GM23338 (cell line): ENCODE measurements around the gene PSMC3. TPM values are rescaled to one million over a fixed set of nuclear protein-coding genes. Genes with fewer than 3 reads are reported as not detected.

Experiments
- ATAC-seq: fragments of 200-7000 bp; cut with Tn5 transposase; 3 replicates; pipeline ENCODE4 v1.9.1; 2020
- DNase-seq: peaks from one replicate; pipeline ENCODE4 v3.0.0-alpha.2; 2015; ENCODE audit warnings: low spot score
- H2AFZ ChIP-seq: fragments of 200-600 bp; sonication (generic); 2 replicates; pipeline ENCODE4 v1.8.0; 2016; ENCODE audit warnings: antibody characterized with exemption, mild to moderate bottlenecking, moderate library complexity
- H3F3A ChIP-seq: fragments of 200-600 bp; sonication (generic); replicated peaks from 2 replicates; pipeline ENCODE4 v1.8.0; 2017; ENCODE audit warnings: antibody characterized with exemption, mixed run types, low read depth
- H3K27ac ChIP-seq: fragments of 200-600 bp; sonication (generic); 2 replicates; pipeline ENCODE4 v1.6.1; 2016; ENCODE audit warnings: low read depth
- H3K27me3 ChIP-seq: fragments of 200-600 bp; sonication (generic); 2 replicates; pipeline ENCODE4 v1.8.0; 2016; ENCODE audit warnings: mild to moderate bottlenecking, mixed run types, moderate library complexity; ENCODE audit not compliant: insufficient read depth
- H3K36me3 ChIP-seq: fragments of 200-600 bp; sonication (generic); 2 replicates; pipeline ENCODE4 v1.8.0; 2016; ENCODE audit warnings: mild to moderate bottlenecking; ENCODE audit not compliant: insufficient read depth
- H3K4me1 ChIP-seq: fragments of 200-600 bp; sonication (generic); 2 replicates; pipeline ENCODE4 v1.8.0; 2016; ENCODE audit warnings: mild to moderate bottlenecking, moderate library complexity; ENCODE audit not compliant: insufficient read depth
- H3K4me2 ChIP-seq: fragments of 200-600 bp; sonication (generic); 2 replicates; pipeline ENCODE4 v1.7.1; 2017; ENCODE audit warnings: mixed run types
- H3K4me3 ChIP-seq: fragments of 200-600 bp; sonication (generic); 2 replicates; pipeline ENCODE4 v1.6.1; 2016; ENCODE audit warnings: mixed run types
- H3K79me2 ChIP-seq: fragments of 200-600 bp; sonication (generic); replicated peaks from 2 replicates; pipeline ENCODE4 v1.8.0; 2017; ENCODE audit warnings: mild to moderate bottlenecking; ENCODE audit not compliant: insufficient read depth
- H3K9me2 ChIP-seq: fragments of 200-600 bp; sonication (generic); 2 replicates; pipeline ENCODE4 v1.8.0; 2017; ENCODE audit not compliant: insufficient read depth
- H4K20me1 ChIP-seq: fragments of 200-600 bp; sonication (generic); replicated peaks from 2 replicates; pipeline ENCODE4 v1.8.0; 2017; ENCODE audit warnings: mild to moderate bottlenecking; ENCODE audit not compliant: insufficient read depth
- H3K27ac Mint-ChIP-seq: 2 replicates; pipeline ENCODE4 v1.8.0; 2020; ENCODE audit warnings: inconsistent platforms, mild to moderate bottlenecking, moderate library complexity, mixed read lengths
- H3K27me3 Mint-ChIP-seq: 3 replicates; pipeline ENCODE4 v1.8.0; 2022; ENCODE audit warnings: low read depth, mild to moderate bottlenecking, moderate library complexity, mixed read lengths, inconsistent platforms; ENCODE audit not compliant: insufficient read depth, poor library complexity
- H3K36me3 Mint-ChIP-seq: 3 replicates; pipeline ENCODE4 v1.8.0; 2021; ENCODE audit warnings: low read depth, mild to moderate bottlenecking, inconsistent platforms, moderate library complexity, mixed read lengths
- H3K4me1 Mint-ChIP-seq: 3 replicates; pipeline ENCODE4 v1.8.0; 2020; ENCODE audit warnings: mild to moderate bottlenecking, inconsistent platforms, mixed read lengths
- H3K4me3 Mint-ChIP-seq: 3 replicates; pipeline ENCODE4 v1.8.0; 2021; ENCODE audit warnings: moderate library complexity, mild to moderate bottlenecking, inconsistent platforms, mixed read lengths
- H3K9me3 Mint-ChIP-seq: 3 replicates; pipeline ENCODE4 v1.8.0; 2020; ENCODE audit warnings: moderate library complexity, mild to moderate bottlenecking, inconsistent platforms, mixed read lengths
- CTCF ChIP-seq, 2 experiments: fragments of 200-600 bp in 1 of 2; sonication (generic) in 1 of 2; conservative IDR thresholded peaks; 2 replicates each; pipeline versions ENCODE4 v1.5.1 to v1.6.1; 2016 to 2017; ENCODE audit warnings: antibody characterized with exemption in 2 of 2, low read depth in 2 of 2, mild to moderate bottlenecking in 2 of 2, moderate library complexity in 1 of 2
- EZH2 ChIP-seq: fragments of 200-600 bp; sonication (generic); IDR thresholded peaks from one replicate; pipeline ENCODE4 v1.8.0; 2017; ENCODE audit warnings: antibody characterized with exemption, mild to moderate bottlenecking, low read depth; ENCODE audit not compliant: unreplicated experiment
- EZH2phosphoT487 ChIP-seq: fragments of 200-600 bp; sonication (generic); IDR thresholded peaks from one replicate; pipeline ENCODE4 v1.8.1; 2018; ENCODE audit warnings: antibody characterized with exemption; ENCODE audit not compliant: unreplicated experiment
- POLR2AphosphoS5 ChIP-seq: IDR thresholded peaks from 2 replicates; pipeline ENCODE4 v1.6.1; 2016; ENCODE audit warnings: antibody characterized with exemption, low read depth
- STAT1 ChIP-seq: IDR thresholded peaks from one replicate; pipeline ENCODE4 v1.6.1; 2016; ENCODE audit warnings: antibody characterized with exemption; ENCODE audit not compliant: unreplicated experiment
- ZNF114 ChIP-seq: fragments of 250-450 bp; sonication (Bioruptor Pico); IDR thresholded peaks from 2 replicates; pipeline ENCODE4 v1.5.0; 2020; ENCODE audit warnings: mild to moderate bottlenecking, moderate library complexity
- ZNF331 ChIP-seq: fragments of 250-450 bp; sonication (Bioruptor Pico); IDR thresholded peaks from 2 replicates; pipeline ENCODE4 v1.5.0; 2020; ENCODE audit warnings: low read depth, mild to moderate bottlenecking, moderate library complexity
- polyA plus RNA-seq: library from polyadenylated mRNA; unstranded; fragments of >200 nt; fragmentation: Nextera tagmentation; extraction: Ambion mirVana; gene quantifications from 2 replicates; pipeline ENCODE4 v1.2.1, GENCODE V29; 2016
- total RNA-seq: library from RNA; depleted of rRNA; stranded (reverse); fragments of >200 nt; shearing (Covaris generic); gene quantifications from 2 replicates; pipeline ENCODE4 v1.2.3, GENCODE V29; 2014
- TF ChIP-seq, protein P1 (sequence below): IDR thresholded peaks from 2 replicates; pipeline ENCODE4 v1.6.1; 2016; ENCODE audit warnings: antibody characterized with exemption
- TF ChIP-seq, protein P2 (sequence below): fragments of 250-450 bp; sonication (Bioruptor Pico); IDR thresholded peaks from 2 replicates; pipeline ENCODE4 v1.5.0; 2020; ENCODE audit warnings: mild to moderate bottlenecking, moderate library complexity

Gene PSMC3
- total and polyA plus RNA-seq, 2 experiments from 2014 or later = 147 to 190 TPM

GRCh38 chr11:47411884-47412746, 14.1 kb downstream of the PSMC3 start:
- Histone ChIP-seq H3F3A (peaks cover 20% of the 10 kb centered on the region), H3K27ac (no peak overlapping the region), H3K9me2 (no peaks in the 10 kb centered on the region), H3K27me3 (no peaks in the 10 kb centered on the region), H3K4me1 (peaks cover 4% of the 10 kb centered on the region; the same call in 1 of the 2 replicates), H2AFZ (no peak overlapping the region), H3K79me2 (no peaks in the 10 kb centered on the region), H4K20me1 (no peaks in the 10 kb centered on the region; the same call in 1 of the 2 replicates), H3K4me3 (no peak overlapping the region), H3K36me3 (no peaks in the 10 kb centered on the region), H3K4me2 (no peak overlapping the region)
- no peak overlapping the region for H3K27ac Mint-ChIP-seq
- H3K36me3 Mint-ChIP-seq = peaks cover 12% of the 10 kb centered on the region; the same call in 2 of the 3 replicates
- DNase-seq = peak; percentile 85
- peaks cover 13% of the 10 kb centered on the region for H3K27me3 Mint-ChIP-seq
- no peak overlapping the region for H3K4me3 Mint-ChIP-seq
- peaks cover 5% of the 10 kb centered on the region for H3K4me1 Mint-ChIP-seq
- ATAC-seq = peak; percentile 35
- TF ChIP-seq CTCF (conservative IDR thresholded peaks at IDR 0.05; ENCODE audit: low read depth in 2 of 2) (peak; percentile 78 to 95), POLR2AphosphoS5 (no peak)
- H3K9me3 Mint-ChIP-seq = no peaks in the 10 kb centered on the region

DNA sequence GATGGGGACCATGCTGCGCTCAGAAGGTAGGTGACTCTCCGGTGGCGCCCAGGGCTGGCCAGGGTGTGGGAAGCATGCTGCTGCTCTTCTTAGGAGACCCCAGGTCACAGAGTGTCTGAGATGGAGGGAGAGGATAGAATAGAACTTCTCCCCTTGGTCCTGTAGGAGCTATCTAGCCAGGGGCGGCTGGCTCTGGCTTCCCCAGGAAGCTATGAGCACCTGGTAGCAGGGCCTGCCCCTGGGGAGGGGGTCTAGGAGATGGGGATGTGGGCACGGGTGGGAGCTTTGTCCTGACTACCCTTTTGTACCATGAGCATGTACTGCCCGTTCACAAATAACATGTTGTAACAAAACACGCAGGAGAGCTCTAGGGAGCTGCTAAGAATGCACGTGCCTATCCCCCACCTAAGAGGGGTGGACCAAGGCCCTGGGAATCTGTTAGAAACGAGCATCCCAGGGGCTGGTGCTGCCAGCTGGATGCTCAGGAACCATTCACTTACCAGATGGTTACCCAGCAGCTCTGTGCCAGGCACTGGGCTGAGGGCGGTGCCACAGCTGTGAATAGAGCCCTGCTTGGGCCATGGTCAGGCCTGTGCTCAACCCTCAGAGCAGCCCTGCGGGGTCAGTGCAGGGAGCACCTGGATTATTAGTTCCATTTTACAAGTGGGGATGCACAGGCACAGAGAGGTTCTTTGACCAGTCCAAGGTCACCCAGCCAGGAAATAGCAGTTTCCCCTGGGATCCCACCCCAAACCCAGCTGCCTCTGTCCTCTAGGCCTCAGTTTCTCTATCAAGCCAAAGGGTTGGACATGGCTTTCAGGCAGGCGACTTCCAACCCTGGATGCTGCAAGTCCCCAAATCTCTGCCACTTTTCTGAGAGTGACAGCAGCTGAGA, 15.6 kb downstream of the PSMC3 start:
- Mint-ChIP-seq H3K9me3 (no peaks in the 10 kb centered on the region), H3K27ac (no peak overlapping the region), H3K4me1 (peaks cover 11% of the 10 kb centered on the region), H3K4me3 (0 out of 3 replicates have a peak overlapping the region, but pooled peaks have one; percentile 23), H3K36me3 (peaks cover 8% of the 10 kb centered on the region; the same call in 2 of the 3 replicates), H3K27me3 (peaks cover 12% of the 10 kb centered on the region)
- H3K9me2 ChIP-seq = no peaks in the 10 kb centered on the region
- H4K20me1 ChIP-seq = no peaks in the 10 kb centered on the region; the same call in 1 of the 2 replicates
- peaks cover 12% of the 10 kb centered on the region for H3F3A ChIP-seq
- no peak overlapping the region for H2AFZ ChIP-seq
- no peak overlapping the region for H3K27ac ChIP-seq
- no peak for DNase-seq
- H3K79me2 ChIP-seq = no peaks in the 10 kb centered on the region
- H3K4me3 ChIP-seq = no peak overlapping the region
- no peak overlapping the region for H3K4me2 ChIP-seq
- H3K27me3 ChIP-seq = no peaks in the 10 kb centered on the region
- H3K36me3 ChIP-seq = no peaks in the 10 kb centered on the region
- peaks cover 11% of the 10 kb centered on the region; the same call in 1 of the 2 replicates for H3K4me1 ChIP-seq
- ATAC-seq = no peak
- TF ChIP-seq, protein P1, sequence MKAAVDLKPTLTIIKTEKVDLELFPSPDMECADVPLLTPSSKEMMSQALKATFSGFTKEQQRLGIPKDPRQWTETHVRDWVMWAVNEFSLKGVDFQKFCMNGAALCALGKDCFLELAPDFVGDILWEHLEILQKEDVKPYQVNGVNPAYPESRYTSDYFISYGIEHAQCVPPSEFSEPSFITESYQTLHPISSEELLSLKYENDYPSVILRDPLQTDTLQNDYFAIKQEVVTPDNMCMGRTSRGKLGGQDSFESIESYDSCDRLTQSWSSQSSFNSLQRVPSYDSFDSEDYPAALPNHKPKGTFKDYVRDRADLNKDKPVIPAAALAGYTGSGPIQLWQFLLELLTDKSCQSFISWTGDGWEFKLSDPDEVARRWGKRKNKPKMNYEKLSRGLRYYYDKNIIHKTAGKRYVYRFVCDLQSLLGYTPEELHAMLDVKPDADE = no peak
- TF ChIP-seq ZNF331 (CRISPR knock-in tag) = no peak
- no peak for TF ChIP-seq ZNF114
- TF ChIP-seq EZH2phosphoT487 = no peak
- TF ChIP-seq EZH2 = no peak
- TF ChIP-seq, protein P2, sequence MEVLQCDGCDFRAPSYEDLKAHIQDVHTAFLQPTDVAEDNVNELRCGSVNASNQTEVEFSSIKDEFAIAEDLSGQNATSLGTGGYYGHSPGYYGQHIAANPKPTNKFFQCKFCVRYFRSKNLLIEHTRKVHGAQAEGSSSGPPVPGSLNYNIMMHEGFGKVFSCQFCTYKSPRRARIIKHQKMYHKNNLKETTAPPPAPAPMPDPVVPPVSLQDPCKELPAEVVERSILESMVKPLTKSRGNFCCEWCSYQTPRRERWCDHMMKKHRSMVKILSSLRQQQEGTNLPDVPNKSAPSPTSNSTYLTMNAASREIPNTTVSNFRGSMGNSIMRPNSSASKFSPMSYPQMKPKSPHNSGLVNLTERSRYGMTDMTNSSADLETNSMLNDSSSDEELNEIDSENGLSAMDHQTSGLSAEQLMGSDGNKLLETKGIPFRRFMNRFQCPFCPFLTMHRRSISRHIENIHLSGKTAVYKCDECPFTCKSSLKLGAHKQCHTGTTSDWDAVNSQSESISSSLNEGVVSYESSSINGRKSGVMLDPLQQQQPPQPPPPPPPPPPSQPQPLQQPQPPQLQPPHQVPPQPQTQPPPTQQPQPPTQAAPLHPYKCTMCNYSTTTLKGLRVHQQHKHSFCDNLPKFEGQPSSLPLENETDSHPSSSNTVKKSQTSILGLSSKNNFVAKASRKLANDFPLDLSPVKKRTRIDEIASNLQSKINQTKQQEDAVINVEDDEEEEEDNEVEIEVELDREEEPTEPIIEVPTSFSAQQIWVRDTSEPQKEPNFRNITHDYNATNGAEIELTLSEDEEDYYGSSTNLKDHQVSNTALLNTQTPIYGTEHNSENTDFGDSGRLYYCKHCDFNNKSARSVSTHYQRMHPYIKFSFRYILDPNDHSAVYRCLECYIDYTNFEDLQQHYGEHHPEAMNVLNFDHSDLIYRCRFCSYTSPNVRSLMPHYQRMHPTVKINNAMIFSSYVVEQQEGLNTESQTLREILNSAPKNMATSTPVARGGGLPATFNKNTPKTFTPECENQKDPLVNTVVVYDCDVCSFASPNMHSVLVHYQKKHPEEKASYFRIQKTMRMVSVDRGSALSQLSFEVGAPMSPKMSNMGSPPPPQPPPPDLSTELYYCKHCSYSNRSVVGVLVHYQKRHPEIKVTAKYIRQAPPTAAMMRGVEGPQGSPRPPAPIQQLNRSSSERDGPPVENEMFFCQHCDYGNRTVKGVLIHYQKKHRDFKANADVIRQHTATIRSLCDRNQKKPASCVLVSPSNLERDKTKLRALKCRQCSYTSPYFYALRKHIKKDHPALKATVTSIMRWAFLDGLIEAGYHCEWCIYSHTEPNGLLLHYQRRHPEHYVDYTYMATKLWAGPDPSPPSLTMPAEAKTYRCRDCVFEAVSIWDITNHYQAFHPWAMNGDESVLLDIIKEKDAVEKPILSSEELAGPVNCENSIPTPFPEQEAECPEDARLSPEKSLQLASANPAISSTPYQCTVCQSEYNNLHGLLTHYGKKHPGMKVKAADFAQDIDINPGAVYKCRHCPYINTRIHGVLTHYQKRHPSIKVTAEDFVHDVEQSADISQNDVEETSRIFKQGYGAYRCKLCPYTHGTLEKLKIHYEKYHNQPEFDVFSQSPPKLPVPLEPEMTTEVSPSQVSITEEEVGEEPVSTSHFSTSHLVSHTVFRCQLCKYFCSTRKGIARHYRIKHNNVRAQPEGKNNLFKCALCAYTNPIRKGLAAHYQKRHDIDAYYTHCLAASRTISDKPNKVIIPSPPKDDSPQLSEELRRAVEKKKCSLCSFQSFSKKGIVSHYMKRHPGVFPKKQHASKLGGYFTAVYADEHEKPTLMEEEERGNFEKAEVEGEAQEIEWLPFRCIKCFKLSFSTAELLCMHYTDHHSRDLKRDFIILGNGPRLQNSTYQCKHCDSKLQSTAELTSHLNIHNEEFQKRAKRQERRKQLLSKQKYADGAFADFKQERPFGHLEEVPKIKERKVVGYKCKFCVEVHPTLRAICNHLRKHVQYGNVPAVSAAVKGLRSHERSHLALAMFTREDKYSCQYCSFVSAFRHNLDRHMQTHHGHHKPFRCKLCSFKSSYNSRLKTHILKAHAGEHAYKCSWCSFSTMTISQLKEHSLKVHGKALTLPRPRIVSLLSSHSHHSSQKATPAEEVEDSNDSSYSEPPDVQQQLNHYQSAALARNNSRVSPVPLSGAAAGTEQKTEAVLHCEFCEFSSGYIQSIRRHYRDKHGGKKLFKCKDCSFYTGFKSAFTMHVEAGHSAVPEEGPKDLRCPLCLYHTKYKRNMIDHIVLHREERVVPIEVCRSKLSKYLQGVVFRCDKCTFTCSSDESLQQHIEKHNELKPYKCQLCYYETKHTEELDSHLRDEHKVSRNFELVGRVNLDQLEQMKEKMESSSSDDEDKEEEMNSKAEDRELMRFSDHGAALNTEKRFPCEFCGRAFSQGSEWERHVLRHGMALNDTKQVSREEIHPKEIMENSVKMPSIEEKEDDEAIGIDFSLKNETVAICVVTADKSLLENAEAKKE (CRISPR knock-in tag) = no peak
- TF ChIP-seq STAT1 = no peak
- TF ChIP-seq POLR2AphosphoS5 = no peak
